ENCODE measurements around the gene RAB11B. TPM values are rescaled to one million over a fixed set of nuclear protein-coding genes. Genes with fewer than 3 reads are reported as not detected.

RAB11B gene
- total and polyA plus RNA-seq, 9 of the 15 experiments (the other 6 are each of a cell fraction or from before 2014, with no cell fraction given) = 0.74 to 71.0 (median 13.8) TPM

- TF ChIP-seq ZNF407 (IDR thresholded peaks at IDR 0.05; ENCODE audit: low read depth) (no peak), POLR2B (IDR thresholded peaks at IDR 0.05; ENCODE audit: low read depth, partially characterized antibody) (peak; percentile 87), MAZ (CRISPR knock-in tag; conservative IDR thresholded peaks at IDR 0.05 in 1 of 2, IDR thresholded peaks at IDR 0.05 in 1 of 2) (peak; percentile 53 to 79), ZBTB1 (CRISPR knock-in tag; IDR thresholded peaks at IDR 0.05; ENCODE audit: borderline replicate concordance, low read depth) (peak; percentile 21; the same call in 1 of the 2 replicates), ZBTB17 (CRISPR knock-in tag; IDR thresholded peaks at IDR 0.05) (peak; percentile 53; the same call in 1 of the 2 replicates), ZNF583 (CRISPR knock-in tag; IDR thresholded peaks at IDR 0.05) (0 out of 2 replicates have a peak, but pooled peaks have one; percentile 44), THRAP3 (IDR thresholded peaks at IDR 0.05; ENCODE audit: borderline replicate concordance) (no peak), FOXA1 (IDR thresholded peaks at IDR 0.05; ENCODE audit: borderline replicate concordance) (no peak), ZNF395 (CRISPR knock-in tag; IDR thresholded peaks at IDR 0.05) (peak; percentile 86), POLR3G (IDR thresholded peaks at IDR 0.05; ENCODE audit: extremely low read depth, insufficient read length, insufficient replicate concordance) (no peak), ZNF253 (CRISPR knock-in tag; conservative IDR thresholded peaks at IDR 0.05) (no peak), VEZF1 (CRISPR knock-in tag; IDR thresholded peaks at IDR 0.05) (peak; percentile 61), ZNF316 (IDR thresholded peaks at IDR 0.05) (0 out of 2 replicates have a peak, but pooled peaks have one; percentile 15), IRF2 (CRISPR knock-in tag; IDR thresholded peaks at IDR 0.05) (no peak), ZFX (CRISPR knock-in tag; IDR thresholded peaks at IDR 0.05) (peak; percentile 98), NFIC (IDR thresholded peaks at IDR 0.05) (0 out of 2 replicates have a peak, but pooled peaks have one; percentile 2), SRSF3 (IDR thresholded peaks at IDR 0.05; ENCODE audit: insufficient read depth, low read length) (peak; percentile 71; the same call in 1 of the 2 replicates)
Measured at GRCh38 chr19:8444677-8445487, 54.7 kb downstream of the RAB11B start, which contains the start of gene HNRNPM (continued).

Measured in K562 (cell line).